Muscle layer of duodenum (tissue), 2 donors: ENCODE results near the gene NCEH1.

Experiments
- H3K27ac ChIP-seq: one replicate; pipeline ENCODE4 v1.7.0; 2013; ENCODE audit warnings: mild to moderate bottlenecking, low read length
- H3K27me3 ChIP-seq: one replicate; pipeline ENCODE4 v1.7.0; 2013; ENCODE audit warnings: low read depth, mild to moderate bottlenecking, control low read depth, low read length
- H3K36me3 ChIP-seq, 2 donors: one replicate each; pipeline ENCODE4 v1.7.0; 2013; ENCODE audit warnings: low read length in 2 of 2, control low read depth in 1 of 2, mild to moderate bottlenecking in 1 of 2; ENCODE audit not compliant: insufficient read depth in 2 of 2, control insufficient read depth in 1 of 2
- H3K4me1 ChIP-seq, 2 donors: one replicate each; pipeline ENCODE4 v1.7.0; 2013; ENCODE audit warnings: low read length in 2 of 2, mild to moderate bottlenecking in 2 of 2, control low read depth in 1 of 2, moderate library complexity in 1 of 2; ENCODE audit not compliant: insufficient read depth in 2 of 2, control insufficient read depth in 1 of 2
- H3K4me3 ChIP-seq, 2 donors: one replicate each; pipeline ENCODE4 v1.7.0; 2013; ENCODE audit warnings: low read length in 2 of 2, low read depth in 1 of 2, mild to moderate bottlenecking in 1 of 2
- H3K9me3 ChIP-seq, 2 donors: one replicate each; pipeline ENCODE4 v1.7.0; 2013; ENCODE audit warnings: low read length in 2 of 2, control low read depth in 1 of 2, mild to moderate bottlenecking in 1 of 2; ENCODE audit not compliant: control insufficient read depth in 1 of 2
- donor health status: healthy.

NCEH1 gene

GRCh38 chr3:172653004-172653572, 57.8 kb downstream of the NCEH1 start:
- H3K27ac ChIP-seq = no peak overlapping the region
- peaks cover 0 to 6% of the 10 kb centered on the region in 2 donors for H3K4me1 ChIP-seq
- no peak overlapping the region for H3K4me3 ChIP-seq
- H3K9me3 ChIP-seq = no peaks in the 10 kb centered on the region
- no peaks in the 10 kb centered on the region for H3K36me3 ChIP-seq
- H3K27me3 ChIP-seq = no peaks in the 10 kb centered on the region

- no peak overlapping the region for H3K4me3 ChIP-seq
- H3K4me1 ChIP-seq = peaks cover 0 to 9% of the 10 kb centered on the region in 2 donors
- H3K27me3 ChIP-seq = no peaks in the 10 kb centered on the region
- H3K27ac ChIP-seq = no peak overlapping the region
- no peaks in the 10 kb centered on the region for H3K9me3 ChIP-seq
- H3K36me3 ChIP-seq = no peaks in the 10 kb centered on the region
These were observed 58.8 kb downstream of the NCEH1 start for GRCh38 chr3:172651936-172652625.

- no peaks in the 10 kb centered on the region for H3K9me3 ChIP-seq
- no peaks in the 10 kb centered on the region for H3K27me3 ChIP-seq
- H3K27ac ChIP-seq = no peak overlapping the region
- no peaks in the 10 kb centered on the region for H3K36me3 ChIP-seq
- H3K4me1 ChIP-seq = peaks cover 0 to 17% of the 10 kb centered on the region in 2 donors
- no peak overlapping the region for H3K4me3 ChIP-seq
These were observed 60.9 kb downstream of the NCEH1 start for GRCh38 chr3:172649987-172650386.

GRCh38 chr3:172648747-172649146, 62.1 kb downstream of the NCEH1 start:
- Histone ChIP-seq H3K27me3 (no peaks in the 10 kb centered on the region), H3K4me1 (peaks cover 0 to 17% of the 10 kb centered on the region in 2 donors), H3K9me3 (no peaks in the 10 kb centered on the region), H3K4me3 (no peak overlapping the region), H3K36me3 (no peaks in the 10 kb centered on the region), H3K27ac (no peak overlapping the region)

- Histone ChIP-seq H3K27ac (no peak overlapping the region), H3K36me3 (no peaks in the 10 kb centered on the region), H3K4me3 (no peak overlapping the region), H3K4me1 (peaks cover 0 to 17% of the 10 kb centered on the region in 2 donors), H3K27me3 (no peaks in the 10 kb centered on the region), H3K9me3 (no peaks in the 10 kb centered on the region)
These were observed 63.0 kb downstream of the NCEH1 start for GRCh38 chr3:172647823-172648222.

GRCh38 chr3:172647080-172647479, 63.8 kb downstream of the NCEH1 start:
- Histone ChIP-seq H3K27me3 (no peaks in the 10 kb centered on the region), H3K4me3 (no peak overlapping the region), H3K36me3 (no peaks in the 10 kb centered on the region), H3K4me1 (peaks cover 0 to 17% of the 10 kb centered on the region in 2 donors), H3K27ac (no peak overlapping the region), H3K9me3 (no peaks in the 10 kb centered on the region)

- no peak overlapping the region for H3K4me3 ChIP-seq
- H3K27ac ChIP-seq = no peak overlapping the region
- peaks cover 2 to 4% of the 10 kb centered on the region in 2 donors for H3K36me3 ChIP-seq
- no peaks in the 10 kb centered on the region for H3K9me3 ChIP-seq
- peaks cover 0 to 17% of the 10 kb centered on the region in 2 donors for H3K4me1 ChIP-seq
- H3K27me3 ChIP-seq = no peaks in the 10 kb centered on the region
These were observed 64.3 kb downstream of the NCEH1 start for GRCh38 chr3:172646439-172647015.

- Histone ChIP-seq H3K27me3 (no peaks in the 10 kb centered on the region), H3K9me3 (no peaks in the 10 kb centered on the region), H3K4me3 (no peak overlapping the region), H3K27ac (no peak overlapping the region), H3K4me1 (peaks cover 0 to 17% of the 10 kb centered on the region in 2 donors), H3K36me3 (peaks cover 6% of the 10 kb centered on the region in 2 donors)
These were observed 66.6 kb downstream of the NCEH1 start for GRCh38 chr3:172644258-172644657.

- Histone ChIP-seq H3K9me3 (no peaks in the 10 kb centered on the region), H3K27me3 (no peaks in the 10 kb centered on the region), H3K4me1 (peaks cover 0 to 13% of the 10 kb centered on the region in 2 donors), H3K36me3 (peaks cover 6% of the 10 kb centered on the region in 2 donors), H3K27ac (no peak overlapping the region), H3K4me3 (no peak overlapping the region)
These were observed 67.2 kb downstream of the NCEH1 start for GRCh38 chr3:172643506-172644179.

- H3K36me3 ChIP-seq = peaks cover 6% of the 10 kb centered on the region in 2 donors
These were observed 69.6 kb downstream of the NCEH1 start for GRCh38 chr3:172641291-172641690.

GRCh38 chr3:172640751-172641150, 70.1 kb downstream of the NCEH1 start:
- H3K27ac ChIP-seq = no peak overlapping the region
- H3K4me3 ChIP-seq = no peak overlapping the region
- no peaks in the 10 kb centered on the region for H3K27me3 ChIP-seq
- H3K36me3 ChIP-seq = peaks cover 6% of the 10 kb centered on the region in 2 donors
- H3K9me3 ChIP-seq = no peaks in the 10 kb centered on the region
- no peaks in the 10 kb centered on the region for H3K4me1 ChIP-seq

More at GRCh38 chr3:172641291-172641690, 69.6 kb downstream of the NCEH1 start:
- Histone ChIP-seq H3K9me3 (no peaks in the 10 kb centered on the region), H3K27ac (no peak overlapping the region), H3K4me1 (no peaks in the 10 kb centered on the region), H3K4me3 (no peak overlapping the region), H3K27me3 (no peaks in the 10 kb centered on the region)
